Fibroblast of the aortic adventitia (primary cell): Measurements from ENCODE around the gene ZNF709. TPM values are rescaled to one million over a fixed set of nuclear protein-coding genes. Genes with fewer than 3 reads are reported as not detected.
"Not testable (repeated sequence)": the region's sequence is repeated elsewhere in the genome, so short reads cannot be mapped to it uniquely, and the experiment has no call there.

Experiments
- DNase-seq: peaks from one replicate; pipeline ENCODE4 v3.0.0-alpha.2; 2010; ENCODE audit warnings: low read depth
- H3K4me3 ChIP-seq: 2 replicates; pipeline ENCODE4 v1.5.1; 2011; ENCODE audit warnings: low read depth, mild to moderate bottlenecking, control low read depth, low read length, moderate library complexity
- CTCF ChIP-seq: IDR thresholded peaks from 2 replicates; pipeline ENCODE4 v1.5.1; 2011; ENCODE audit warnings: mild to moderate bottlenecking, low read length, control low read depth, inconsistent platforms; ENCODE audit not compliant: insufficient read depth
- total RNA-seq: library from RNA; depleted of rRNA; stranded (reverse); fragments of >200 nt; gene quantifications from 2 replicates; pipeline ENCODE4 v1.2.3, GENCODE V29; 2012; ENCODE audit warnings: low replicate concordance

ZNF709 gene
- total RNA-seq, 1 donor, result 1.4 TPM

- DNase-seq, result no peak
- TF ChIP-seq CTCF, result no peak
- H3K4me3 ChIP-seq, result no peak overlapping the region
Observed at GRCh38 chr19:12482509-12482886, 2.1 kb downstream of the ZNF709 start.

- no peak overlapping the region for H3K4me3 ChIP-seq
- TF ChIP-seq CTCF, result no peak
- no peak for DNase-seq
Observed at GRCh38 chr19:12481781-12482508, 2.7 kb downstream of the ZNF709 start.

- no peak for TF ChIP-seq CTCF
- no peak overlapping the region for H3K4me3 ChIP-seq
- no peak for DNase-seq
Observed at GRCh38 chr19:12478234-12478941, 6.2 kb downstream of the ZNF709 start.

- DNase-seq, H3K4me3 ChIP-seq: not testable (repeated sequence)
Observed at GRCh38 chr19:12467651-12468050, 17.0 kb downstream of the ZNF709 start.

- TF ChIP-seq CTCF, result no peak
- no peak overlapping the region for H3K4me3 ChIP-seq
- no peak for DNase-seq
Observed at GRCh38 chr19:12465211-12465610, 19.4 kb downstream of the ZNF709 start.

GRCh38 chr19:12464769-12465168 is 19.8 kb downstream of the ZNF709 start:
- DNase-seq, result no peak
- no peak for TF ChIP-seq CTCF
- H3K4me3 ChIP-seq, result no peak overlapping the region

- not testable (repeated sequence) for DNase-seq, H3K4me3 ChIP-seq
Observed at GRCh38 chr19:12464139-12464538, 20.5 kb downstream of the ZNF709 start.

- TF ChIP-seq CTCF, result no peak
- H3K4me3 ChIP-seq, result no peak overlapping the region
- no peak for DNase-seq
Observed at GRCh38 chr19:12453495-12453894, 31.1 kb downstream of the ZNF709 start.
